Measurements from ENCODE around the gene MGAT4C.
"Not testable (repeated sequence)": the region's sequence is repeated elsewhere in the genome, so short reads cannot be mapped to it uniquely, and the experiment has no call there.

Gene MGAT4C

GRCh38 chr12:86122846-86123468, 133.2 kb downstream of the MGAT4C start:
- no peak for DNase-seq

- no peak for DNase-seq
These were observed 138.0 kb downstream of the MGAT4C start for GRCh38 chr12:86118161-86118560.

- DNase-seq, result no peak
These were observed 138.5 kb downstream of the MGAT4C start for GRCh38 chr12:86117711-86118110.

- DNase-seq, result no peak
These were observed 152.1 kb downstream of the MGAT4C start for GRCh38 chr12:86104087-86104486.

GRCh38 chr12:86097161-86097560, 159.0 kb downstream of the MGAT4C start:
- DNase-seq, result no peak

GRCh38 chr12:86091681-86092080, 164.5 kb downstream of the MGAT4C start:
- DNase-seq, result no peak

- DNase-seq, result no peak
These were observed 174.3 kb downstream of the MGAT4C start for GRCh38 chr12:86081843-86082242.

- DNase-seq, result not testable (repeated sequence)
These were observed 197.1 kb downstream of the MGAT4C start for GRCh38 chr12:86059052-86059451.

GRCh38 chr12:86057092-86057845, 198.9 kb downstream of the MGAT4C start:
- no peak for DNase-seq

- no peak for DNase-seq
These were observed 203.3 kb downstream of the MGAT4C start for GRCh38 chr12:86052921-86053320.

- no peak for DNase-seq
These were observed 206.2 kb downstream of the MGAT4C start for GRCh38 chr12:86050010-86050409.

GRCh38 chr12:86044396-86044795, 211.8 kb downstream of the MGAT4C start:
- DNase-seq, result no peak

GRCh38 chr12:86042062-86042461, 214.1 kb downstream of the MGAT4C start:
- DNase-seq, result no peak

- DNase-seq, result no peak
These were observed 237.8 kb downstream of the MGAT4C start for GRCh38 chr12:86018361-86018760.

- no peak for DNase-seq
These were observed 241.2 kb downstream of the MGAT4C start for GRCh38 chr12:86015026-86015425.

GRCh38 chr12:86006727-86007126, 249.5 kb downstream of the MGAT4C start:
- no peak for DNase-seq

GRCh38 chr12:85998074-85998473, 258.1 kb downstream of the MGAT4C start:
- no peak for DNase-seq

GRCh38 chr12:85996280-85996679, 259.9 kb downstream of the MGAT4C start:
- no peak for DNase-seq

GRCh38 chr12:85993746-85994145, 262.4 kb downstream of the MGAT4C start:
- DNase-seq, result no peak

GRCh38 chr12:85985996-85986395, 270.2 kb downstream of the MGAT4C start:
- DNase-seq, result no peak

- no peak for DNase-seq
These were observed 272.6 kb downstream of the MGAT4C start for GRCh38 chr12:85983601-85984000.

- DNase-seq, result no peak
These were observed 276.6 kb downstream of the MGAT4C start for GRCh38 chr12:85979641-85980040.

- no peak for DNase-seq
These were observed 280.5 kb downstream of the MGAT4C start for GRCh38 chr12:85975716-85976115.

- DNase-seq, result no peak
These were observed 284.4 kb downstream of the MGAT4C start for GRCh38 chr12:85971800-85972199.

- no peak for DNase-seq
These were observed 287.6 kb downstream of the MGAT4C start for GRCh38 chr12:85968606-85969005.

All from SIG-M5 (cell line).